Subcutaneous adipose tissue (tissue), 4 donors: Measurements from ENCODE around the gene ATP9A. TPM values are rescaled to one million over a fixed set of nuclear protein-coding genes. Genes with fewer than 3 reads are reported as not detected.

Experiments
- CTCF ChIP-seq: fragments of 450-650 bp; IDR thresholded peaks from one replicate; pipeline ENCODE4 v1.5.1; 2016; ENCODE audit warnings: low read depth, mild to moderate bottlenecking, control low read depth, antibody characterized with exemption, moderate library complexity
- total RNA-seq, 4 donors: library from RNA; depleted of rRNA; stranded (reverse); fragments of >200 nt; gene quantifications; one replicate each; pipeline ENCODE4 v1.1.0, GENCODE V29; 2016

ATP9A gene
- total RNA-seq, 4 donors from 2014 or later = 77.2 to 128 (median 88.6) TPM

- no peak for TF ChIP-seq CTCF
Measured at GRCh38 chr20:51766994-51767866, 960 bp downstream of the ATP9A start.

- no peak for TF ChIP-seq CTCF
Measured at GRCh38 chr20:51763965-51764602, 4.1 kb downstream of the ATP9A start.

- TF ChIP-seq CTCF = no peak
Measured at GRCh38 chr20:51760905-51761546, 7.2 kb downstream of the ATP9A start.

GRCh38 chr20:51759769-51760510, 8.2 kb downstream of the ATP9A start:
- no peak for TF ChIP-seq CTCF

GRCh38 chr20:51758978-51759544, 9.1 kb downstream of the ATP9A start:
- no peak for TF ChIP-seq CTCF

GRCh38 chr20:51757226-51757625, 11.0 kb downstream of the ATP9A start:
- TF ChIP-seq CTCF = no peak
